PFSK-1 (cell line): ENCODE results near the gene MAPK7.

Experiments
- FOXP2 ChIP-seq: optimal IDR thresholded peaks from 2 replicates; pipeline ENCODE3; 2011; ENCODE audit warnings: borderline replicate concordance, control low read depth, inconsistent platforms; ENCODE audit not compliant: insufficient read depth; ENCODE audit errors: extremely low read length, extremely low read depth
- POLR2AphosphoS5 ChIP-seq: IDR thresholded peaks from 2 replicates; pipeline ENCODE4 v1.6.1; 2012; ENCODE audit warnings: low read depth, mild to moderate bottlenecking, control low read depth, low read length, moderate library complexity
- REST ChIP-seq, 2 experiments: IDR thresholded peaks; 2 replicates each; pipeline versions ENCODE4 v1.6.1 to v1.8.0; 2011 to 2012; ENCODE audit warnings: low read depth in 2 of 2, low read length in 2 of 2, control low read depth in 1 of 2, inconsistent platforms in 1 of 2, mild to moderate bottlenecking in 1 of 2, moderate library complexity in 1 of 2; ENCODE audit not compliant: insufficient read depth in 1 of 2
- SIN3A ChIP-seq: IDR thresholded peaks from 2 replicates; pipeline ENCODE4 v1.6.1; 2012; ENCODE audit warnings: mild to moderate bottlenecking, low read length, moderate library complexity, borderline replicate concordance; ENCODE audit not compliant: insufficient read depth
- TAF1 ChIP-seq: IDR thresholded peaks from 2 replicates; pipeline ENCODE4 v1.6.1; 2012; ENCODE audit warnings: low read length, control low read depth, borderline replicate concordance; ENCODE audit not compliant: insufficient read depth

MAPK7 gene

DNA sequence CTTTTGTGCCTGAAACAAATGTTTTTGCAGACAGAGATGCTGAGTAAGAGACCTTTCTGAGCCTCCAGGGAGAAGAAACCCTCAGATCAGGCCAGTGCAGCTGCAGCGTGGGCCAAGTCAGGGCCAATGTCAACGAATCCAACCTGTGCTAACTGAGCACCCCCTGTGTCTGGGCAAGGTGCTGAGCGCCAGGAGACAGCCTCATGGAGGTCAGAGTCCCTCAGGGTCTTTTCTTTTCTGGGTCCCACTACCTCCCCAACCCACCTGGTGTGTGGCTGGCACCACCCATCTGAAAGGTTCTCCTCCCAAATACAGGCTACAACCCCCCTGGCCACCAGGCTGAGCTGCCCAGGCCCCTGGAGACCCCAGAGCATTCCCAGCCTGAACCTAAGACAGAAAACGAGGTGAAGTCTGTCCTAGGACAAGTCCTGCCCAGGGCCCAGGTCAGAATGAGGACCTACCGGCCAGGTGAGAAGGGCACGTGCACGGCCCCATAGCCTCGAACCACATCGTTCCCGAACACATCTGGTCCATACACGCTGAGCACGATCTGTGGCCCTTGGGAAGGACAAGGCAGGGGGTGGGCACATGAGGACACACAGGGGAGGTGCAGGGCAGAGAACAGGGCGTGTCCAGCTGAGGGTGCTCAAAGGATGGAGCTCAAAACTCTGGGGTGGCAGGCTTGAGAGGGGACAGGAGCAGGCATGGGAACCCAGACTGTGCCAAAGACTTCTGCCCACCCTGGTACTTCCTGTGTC lies 30.8 kb upstream of the MAPK7 start:
- TF ChIP-seq FOXP2 = no peak
- TF ChIP-seq SIN3A = no peak
- TF ChIP-seq POLR2AphosphoS5 = no peak
- no peak for TF ChIP-seq REST (IDR thresholded peaks at IDR 0.05; ENCODE audit: insufficient read depth in 1 of 2, low read depth in 2 of 2, low read length in 2 of 2)
- no peak for TF ChIP-seq TAF1

DNA sequence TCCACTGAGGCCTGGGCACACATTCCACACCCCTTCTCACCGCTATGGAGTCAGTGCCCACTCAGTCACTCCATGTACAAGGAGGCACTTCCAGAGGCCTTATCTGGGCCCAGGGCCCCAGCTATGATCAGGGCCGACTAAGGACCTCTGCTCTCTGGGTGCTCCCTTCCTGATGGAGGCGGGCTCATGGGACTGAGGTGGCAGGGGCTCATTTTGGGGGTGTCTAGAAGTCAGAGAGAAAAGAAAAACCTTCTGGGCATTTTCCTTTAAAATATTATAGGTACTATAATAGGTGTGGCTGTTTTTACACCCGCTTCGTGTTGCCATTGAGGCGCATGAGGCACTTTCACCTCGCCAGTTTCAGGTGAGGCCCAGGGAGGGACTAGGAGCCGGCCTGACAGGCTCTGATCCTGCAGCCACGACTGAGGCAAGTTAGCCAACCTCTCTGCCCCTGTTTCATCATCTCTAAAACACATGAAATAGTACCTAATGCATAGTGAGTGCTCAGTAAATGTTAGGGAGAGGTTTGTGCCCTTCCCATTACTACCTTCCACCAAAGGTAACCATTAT lies 30.1 kb upstream of the MAPK7 start:
- no peak for TF ChIP-seq FOXP2
- no peak for TF ChIP-seq POLR2AphosphoS5
- no peak for TF ChIP-seq SIN3A
- TF ChIP-seq TAF1 = no peak
- TF ChIP-seq REST (IDR thresholded peaks at IDR 0.05; ENCODE audit: insufficient read depth in 1 of 2, low read depth in 2 of 2, low read length in 2 of 2) = no peak

GRCh38 chr17:19348806-19349205 lies 29.5 kb upstream of the MAPK7 start:
- TF ChIP-seq FOXP2 = no peak

DNA sequence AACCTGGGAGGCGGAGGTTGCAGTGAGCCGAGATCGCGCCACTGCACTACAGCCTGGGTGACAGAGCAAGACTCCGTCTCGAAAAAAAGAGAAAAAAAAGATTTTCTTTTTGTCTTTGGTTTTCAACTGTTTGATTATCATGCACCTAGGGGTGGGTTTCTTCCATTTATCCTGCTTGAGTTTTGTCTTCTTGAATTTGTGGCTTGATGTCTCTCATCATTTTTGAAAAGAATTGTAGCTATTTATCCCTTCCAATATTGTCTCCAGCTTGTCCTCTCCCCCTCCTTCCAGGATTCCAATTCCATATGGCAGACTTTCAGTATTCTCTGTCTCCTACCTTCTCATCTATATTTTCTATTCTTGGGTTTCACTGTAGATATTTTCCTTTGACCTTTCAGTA lies 23.6 kb upstream of the MAPK7 start:
- TF ChIP-seq POLR2AphosphoS5 = no peak
- TF ChIP-seq TAF1 = no peak
- no peak for TF ChIP-seq FOXP2
- no peak for TF ChIP-seq REST (IDR thresholded peaks at IDR 0.05; ENCODE audit: insufficient read depth in 1 of 2, low read depth in 2 of 2, low read length in 2 of 2)
- no peak for TF ChIP-seq SIN3A

GRCh38 chr17:19357351-19357750 lies 20.9 kb upstream of the MAPK7 start:
- TF ChIP-seq TAF1 = no peak
- TF ChIP-seq REST (IDR thresholded peaks at IDR 0.05; ENCODE audit: insufficient read depth in 1 of 2, low read depth in 2 of 2, low read length in 2 of 2) = no peak
- TF ChIP-seq POLR2AphosphoS5 = no peak
- TF ChIP-seq SIN3A = no peak
- no peak for TF ChIP-seq FOXP2
